ENCODE measurements around the gene BBS1.

BBS1 gene

GRCh38 chr11:66563832-66564231, 53.4 kb downstream of the BBS1 start:
- no peaks in the 10 kb centered on the region for H3K4me1 ChIP-seq (ENCODE audit: control insufficient read depth, insufficient read depth, low read length, unreplicated experiment)
- no peaks in the 10 kb centered on the region for H3K79me2 ChIP-seq (ENCODE audit: control insufficient read depth, insufficient read depth, low read length, unreplicated experiment)
- H2AFZ ChIP-seq (ENCODE audit: low read length, unreplicated experiment) = no peak overlapping the region
- H3K4me3 ChIP-seq (ENCODE audit: low read depth, low read length) = no peak overlapping the region
- peaks cover 3% of the 10 kb centered on the region; the same call in 1 of the 2 replicates for H3K27me3 ChIP-seq (ENCODE audit: insufficient read depth, low read length)
- no peak overlapping the region for H3K27ac ChIP-seq (ENCODE audit: low read depth, low read length)
- no peaks in the 10 kb centered on the region for H3K36me3 ChIP-seq (ENCODE audit: insufficient read depth, low read length)

- Histone ChIP-seq H2AFZ (ENCODE audit: low read length, unreplicated experiment) (no peak overlapping the region), H3K4me1 (ENCODE audit: control insufficient read depth, insufficient read depth, low read length, unreplicated experiment) (no peaks in the 10 kb centered on the region), H3K79me2 (ENCODE audit: control insufficient read depth, insufficient read depth, low read length, unreplicated experiment) (no peaks in the 10 kb centered on the region), H3K36me3 (ENCODE audit: insufficient read depth, low read length) (no peaks in the 10 kb centered on the region), H3K27me3 (ENCODE audit: insufficient read depth, low read length) (no peaks in the 10 kb centered on the region), H3K4me3 (ENCODE audit: low read depth, low read length) (no peak overlapping the region), H3K27ac (ENCODE audit: low read depth, low read length) (no peak overlapping the region)
Measured at GRCh38 chr11:66564538-66564937, 54.1 kb downstream of the BBS1 start.

GRCh38 chr11:66564984-66565383, 54.5 kb downstream of the BBS1 start:
- Histone ChIP-seq H3K4me1 (ENCODE audit: control insufficient read depth, insufficient read depth, low read length, unreplicated experiment) (no peaks in the 10 kb centered on the region), H2AFZ (ENCODE audit: low read length, unreplicated experiment) (no peak overlapping the region), H3K4me3 (ENCODE audit: low read depth, low read length) (no peak overlapping the region), H3K36me3 (ENCODE audit: insufficient read depth, low read length) (no peaks in the 10 kb centered on the region), H3K27me3 (ENCODE audit: insufficient read depth, low read length) (no peaks in the 10 kb centered on the region), H3K27ac (ENCODE audit: low read depth, low read length) (no peak overlapping the region), H3K79me2 (ENCODE audit: control insufficient read depth, insufficient read depth, low read length, unreplicated experiment) (no peaks in the 10 kb centered on the region)

- Histone ChIP-seq H3K27me3 (ENCODE audit: insufficient read depth, low read length) (no peaks in the 10 kb centered on the region), H3K79me2 (ENCODE audit: control insufficient read depth, insufficient read depth, low read length, unreplicated experiment) (no peaks in the 10 kb centered on the region), H3K4me3 (ENCODE audit: low read depth, low read length) (no peak overlapping the region)
Measured at GRCh38 chr11:66566221-66566620, 55.8 kb downstream of the BBS1 start.

GRCh38 chr11:66567787-66568123, 57.3 kb downstream of the BBS1 start:
- Histone ChIP-seq H3K36me3 (ENCODE audit: insufficient read depth, low read length) (no peaks in the 10 kb centered on the region), H3K4me1 (ENCODE audit: control insufficient read depth, insufficient read depth, low read length, unreplicated experiment) (no peaks in the 10 kb centered on the region), H3K27ac (ENCODE audit: low read depth, low read length) (no peak overlapping the region), H3K27me3 (ENCODE audit: insufficient read depth, low read length) (no peaks in the 10 kb centered on the region), H3K79me2 (ENCODE audit: control insufficient read depth, insufficient read depth, low read length, unreplicated experiment) (no peaks in the 10 kb centered on the region), H2AFZ (ENCODE audit: low read length, unreplicated experiment) (peak overlapping the region; percentile 78), H3K4me3 (ENCODE audit: low read depth, low read length) (peak overlapping the region; percentile 78)

More at GRCh38 chr11:66566221-66566620, 55.8 kb downstream of the BBS1 start:
- no peak overlapping the region for H3K27ac ChIP-seq (ENCODE audit: low read depth, low read length)
- no peak overlapping the region for H2AFZ ChIP-seq (ENCODE audit: low read length, unreplicated experiment)
- no peaks in the 10 kb centered on the region for H3K36me3 ChIP-seq (ENCODE audit: insufficient read depth, low read length)
- H3K4me1 ChIP-seq (ENCODE audit: control insufficient read depth, insufficient read depth, low read length, unreplicated experiment) = no peaks in the 10 kb centered on the region

GRCh38 chr11:66568124-66568916, 57.9 kb downstream of the BBS1 start, which contains the start of gene CTSF:
Gene CTSF, minus strand, starts transcription at chr11:66568606. Its CDS starts 120 bp downstream, at chr11:66568486.
- no peaks in the 10 kb centered on the region for H3K4me1 ChIP-seq (ENCODE audit: control insufficient read depth, insufficient read depth, low read length, unreplicated experiment)
- H2AFZ ChIP-seq (ENCODE audit: low read length, unreplicated experiment) = peak within 1 kb of the TSS; percentile 78
- no peaks in the 10 kb centered on the region for H3K27me3 ChIP-seq (ENCODE audit: insufficient read depth, low read length)
- no peaks in the 10 kb centered on the region for H3K36me3 ChIP-seq (ENCODE audit: insufficient read depth, low read length)
- peak within 1 kb of the TSS; percentile 78 for H3K4me3 ChIP-seq (ENCODE audit: low read depth, low read length)
- no peaks in the 10 kb centered on the region for H3K79me2 ChIP-seq (ENCODE audit: control insufficient read depth, insufficient read depth, low read length, unreplicated experiment)
- H3K27ac ChIP-seq (ENCODE audit: low read depth, low read length) = no peak within 1 kb of the TSS

GRCh38 chr11:66569076-66569475, 58.6 kb downstream of the BBS1 start:
- peak overlapping the region; percentile 70 for H2AFZ ChIP-seq (ENCODE audit: low read length, unreplicated experiment)

GRCh38 chr11:66570079-66570849, 59.8 kb downstream of the BBS1 start:
- no peak overlapping the region for H3K4me3 ChIP-seq (ENCODE audit: low read depth, low read length)
- H3K27ac ChIP-seq (ENCODE audit: low read depth, low read length) = no peak overlapping the region
- no peaks in the 10 kb centered on the region for H3K4me1 ChIP-seq (ENCODE audit: control insufficient read depth, insufficient read depth, low read length, unreplicated experiment)
- H3K79me2 ChIP-seq (ENCODE audit: control insufficient read depth, insufficient read depth, low read length, unreplicated experiment) = no peaks in the 10 kb centered on the region
- no peak overlapping the region for H2AFZ ChIP-seq (ENCODE audit: low read length, unreplicated experiment)
- no peaks in the 10 kb centered on the region for H3K36me3 ChIP-seq (ENCODE audit: insufficient read depth, low read length)
- no peaks in the 10 kb centered on the region for H3K27me3 ChIP-seq (ENCODE audit: insufficient read depth, low read length)

More at GRCh38 chr11:66569076-66569475, 58.6 kb downstream of the BBS1 start:
- Histone ChIP-seq H3K27ac (ENCODE audit: low read depth, low read length) (no peak overlapping the region), H3K36me3 (ENCODE audit: insufficient read depth, low read length) (no peaks in the 10 kb centered on the region), H3K79me2 (ENCODE audit: control insufficient read depth, insufficient read depth, low read length, unreplicated experiment) (no peaks in the 10 kb centered on the region), H3K4me1 (ENCODE audit: control insufficient read depth, insufficient read depth, low read length, unreplicated experiment) (no peaks in the 10 kb centered on the region), H3K27me3 (ENCODE audit: insufficient read depth, low read length) (no peaks in the 10 kb centered on the region), H3K4me3 (ENCODE audit: low read depth, low read length) (peak overlapping the region; percentile 78; the same call in 1 of the 2 replicates)

- Histone ChIP-seq H3K79me2 (ENCODE audit: control insufficient read depth, insufficient read depth, low read length, unreplicated experiment) (no peaks in the 10 kb centered on the region), H2AFZ (ENCODE audit: low read length, unreplicated experiment) (no peak overlapping the region), H3K27ac (ENCODE audit: low read depth, low read length) (no peak overlapping the region), H3K36me3 (ENCODE audit: insufficient read depth, low read length) (no peaks in the 10 kb centered on the region), H3K27me3 (ENCODE audit: insufficient read depth, low read length) (no peaks in the 10 kb centered on the region), H3K4me1 (ENCODE audit: control insufficient read depth, insufficient read depth, low read length, unreplicated experiment) (no peaks in the 10 kb centered on the region), H3K4me3 (ENCODE audit: low read depth, low read length) (no peak overlapping the region)
Measured at GRCh38 chr11:66570850-66571180, 60.4 kb downstream of the BBS1 start.

GRCh38 chr11:66579017-66579606, 68.7 kb downstream of the BBS1 start:
- Histone ChIP-seq H3K4me3 (ENCODE audit: low read depth, low read length) (peak overlapping the region; percentile 11), H3K79me2 (ENCODE audit: control insufficient read depth, insufficient read depth, low read length, unreplicated experiment) (no peaks in the 10 kb centered on the region), H3K4me1 (ENCODE audit: control insufficient read depth, insufficient read depth, low read length, unreplicated experiment) (peaks cover 5% of the 10 kb centered on the region), H3K27me3 (ENCODE audit: insufficient read depth, low read length) (no peaks in the 10 kb centered on the region), H3K36me3 (ENCODE audit: insufficient read depth, low read length) (no peaks in the 10 kb centered on the region), H3K27ac (ENCODE audit: low read depth, low read length) (no peak overlapping the region), H2AFZ (ENCODE audit: low read length, unreplicated experiment) (no peak overlapping the region)

All from ACC112 (cell line).